ENCODE results near the gene IL19.

The IL19 gene

GRCh38 chr1:206801467-206801866, 30.9 kb downstream of the IL19 start:
- DNase-seq = no peak

GRCh38 chr1:206802401-206802800, 31.8 kb downstream of the IL19 start:
- DNase-seq = no peak

GRCh38 chr1:206803221-206803730, 32.7 kb downstream of the IL19 start:
- DNase-seq = no peak

GRCh38 chr1:206804156-206804737, 33.7 kb downstream of the IL19 start:
- no peak for DNase-seq

GRCh38 chr1:206805357-206805756, 34.8 kb downstream of the IL19 start:
- no peak for DNase-seq

GRCh38 chr1:206808615-206809014, 38.0 kb downstream of the IL19 start:
- no peak for DNase-seq

- DNase-seq = no peak
These were observed 39.0 kb downstream of the IL19 start for GRCh38 chr1:206809504-206810084.

- no peak for DNase-seq
These were observed 41.9 kb downstream of the IL19 start for GRCh38 chr1:206812471-206812870.

- DNase-seq = peak; percentile 54
These were observed 44.3 kb downstream of the IL19 start for GRCh38 chr1:206814716-206815341.

GRCh38 chr1:206816390-206817287, 46.1 kb downstream of the IL19 start:
- DNase-seq = no peak

GRCh38 chr1:206821493-206821892, 50.9 kb downstream of the IL19 start:
- no peak for DNase-seq

- DNase-seq = no peak
These were observed 53.2 kb downstream of the IL19 start for GRCh38 chr1:206823727-206824126.

- no peak for DNase-seq
These were observed 53.8 kb downstream of the IL19 start for GRCh38 chr1:206824331-206824730.

- DNase-seq = no peak
These were observed 55.8 kb downstream of the IL19 start for GRCh38 chr1:206826394-206826793.

- DNase-seq = no peak
These were observed 57.5 kb downstream of the IL19 start for GRCh38 chr1:206828061-206828460.

GRCh38 chr1:206828765-206829164, 58.2 kb downstream of the IL19 start:
- DNase-seq = no peak

GRCh38 chr1:206829282-206829681, 58.7 kb downstream of the IL19 start:
- DNase-seq = no peak

GRCh38 chr1:206829875-206830274, 59.3 kb downstream of the IL19 start:
- DNase-seq = no peak

- DNase-seq = no peak
These were observed 61.1 kb downstream of the IL19 start for GRCh38 chr1:206831650-206832049.

- DNase-seq = no peak
These were observed 61.8 kb downstream of the IL19 start for GRCh38 chr1:206832352-206832880.

- DNase-seq = no peak
These were observed 62.6 kb downstream of the IL19 start for GRCh38 chr1:206833106-206833680.

- DNase-seq = no peak
These were observed 63.2 kb downstream of the IL19 start for GRCh38 chr1:206833801-206834200.

GRCh38 chr1:206834217-206834616, 63.6 kb downstream of the IL19 start:
- DNase-seq = no peak

Measured in right forelimb (tissue), 1 donor.